ENCODE measurements around the gene H6PD.

The H6PD gene

DNA sequence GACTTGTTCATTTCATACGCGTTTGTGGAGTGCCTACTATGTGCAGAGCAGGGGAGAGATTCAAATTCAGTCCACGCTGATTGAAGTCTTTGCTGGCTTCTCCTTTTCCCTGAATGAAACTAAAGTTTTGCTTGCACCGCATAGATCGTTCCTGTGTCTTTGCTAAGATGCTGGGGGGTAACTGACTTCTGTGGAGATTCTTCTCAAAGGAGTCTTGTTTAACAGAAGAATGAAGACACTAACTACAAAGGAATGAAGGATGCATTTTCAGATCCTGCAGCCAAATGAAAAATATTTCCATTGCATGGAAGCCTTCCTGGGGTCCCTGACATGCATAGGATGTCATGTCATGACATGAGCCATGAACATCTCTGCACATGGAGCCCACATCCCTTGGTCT lies 26.9 kb upstream of the H6PD start:
- no peak for TF ChIP-seq TEAD4 (IDR thresholded peaks at IDR 0.05)
- TF ChIP-seq, protein P1, sequence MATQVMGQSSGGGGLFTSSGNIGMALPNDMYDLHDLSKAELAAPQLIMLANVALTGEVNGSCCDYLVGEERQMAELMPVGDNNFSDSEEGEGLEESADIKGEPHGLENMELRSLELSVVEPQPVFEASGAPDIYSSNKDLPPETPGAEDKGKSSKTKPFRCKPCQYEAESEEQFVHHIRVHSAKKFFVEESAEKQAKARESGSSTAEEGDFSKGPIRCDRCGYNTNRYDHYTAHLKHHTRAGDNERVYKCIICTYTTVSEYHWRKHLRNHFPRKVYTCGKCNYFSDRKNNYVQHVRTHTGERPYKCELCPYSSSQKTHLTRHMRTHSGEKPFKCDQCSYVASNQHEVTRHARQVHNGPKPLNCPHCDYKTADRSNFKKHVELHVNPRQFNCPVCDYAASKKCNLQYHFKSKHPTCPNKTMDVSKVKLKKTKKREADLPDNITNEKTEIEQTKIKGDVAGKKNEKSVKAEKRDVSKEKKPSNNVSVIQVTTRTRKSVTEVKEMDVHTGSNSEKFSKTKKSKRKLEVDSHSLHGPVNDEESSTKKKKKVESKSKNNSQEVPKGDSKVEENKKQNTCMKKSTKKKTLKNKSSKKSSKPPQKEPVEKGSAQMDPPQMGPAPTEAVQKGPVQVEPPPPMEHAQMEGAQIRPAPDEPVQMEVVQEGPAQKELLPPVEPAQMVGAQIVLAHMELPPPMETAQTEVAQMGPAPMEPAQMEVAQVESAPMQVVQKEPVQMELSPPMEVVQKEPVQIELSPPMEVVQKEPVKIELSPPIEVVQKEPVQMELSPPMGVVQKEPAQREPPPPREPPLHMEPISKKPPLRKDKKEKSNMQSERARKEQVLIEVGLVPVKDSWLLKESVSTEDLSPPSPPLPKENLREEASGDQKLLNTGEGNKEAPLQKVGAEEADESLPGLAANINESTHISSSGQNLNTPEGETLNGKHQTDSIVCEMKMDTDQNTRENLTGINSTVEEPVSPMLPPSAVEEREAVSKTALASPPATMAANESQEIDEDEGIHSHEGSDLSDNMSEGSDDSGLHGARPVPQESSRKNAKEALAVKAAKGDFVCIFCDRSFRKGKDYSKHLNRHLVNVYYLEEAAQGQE (IDR thresholded peaks at IDR 0.05; ENCODE audit: low read depth) = no peak
- TF ChIP-seq, protein P2, sequence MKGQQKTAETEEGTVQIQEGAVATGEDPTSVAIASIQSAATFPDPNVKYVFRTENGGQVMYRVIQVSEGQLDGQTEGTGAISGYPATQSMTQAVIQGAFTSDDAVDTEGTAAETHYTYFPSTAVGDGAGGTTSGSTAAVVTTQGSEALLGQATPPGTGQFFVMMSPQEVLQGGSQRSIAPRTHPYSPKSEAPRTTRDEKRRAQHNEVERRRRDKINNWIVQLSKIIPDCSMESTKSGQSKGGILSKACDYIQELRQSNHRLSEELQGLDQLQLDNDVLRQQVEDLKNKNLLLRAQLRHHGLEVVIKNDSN (IDR thresholded peaks at IDR 0.05) = no peak
- TF ChIP-seq EP300 (IDR thresholded peaks at IDR 0.05; ENCODE audit: borderline replicate concordance) = no peak
- no peak for TF ChIP-seq FOXM1 (IDR thresholded peaks at IDR 0.05; ENCODE audit: borderline replicate concordance, low read depth)
- TF ChIP-seq TCF12 (IDR thresholded peaks at IDR 0.05; ENCODE audit: low read depth) = no peak
- TF ChIP-seq, protein P3, sequence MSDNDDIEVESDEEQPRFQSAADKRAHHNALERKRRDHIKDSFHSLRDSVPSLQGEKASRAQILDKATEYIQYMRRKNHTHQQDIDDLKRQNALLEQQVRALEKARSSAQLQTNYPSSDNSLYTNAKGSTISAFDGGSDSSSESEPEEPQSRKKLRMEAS (IDR thresholded peaks at IDR 0.05) = no peak
- no peak for TF ChIP-seq CEBPB (IDR thresholded peaks at IDR 0.05)
- no peak for TF ChIP-seq YY1 (IDR thresholded peaks at IDR 0.05; ENCODE audit: low read depth)
- no peak for TF ChIP-seq ZBTB7A (IDR thresholded peaks at IDR 0.05; ENCODE audit: low read depth)
- TF ChIP-seq CREB1 (IDR thresholded peaks at IDR 0.05; ENCODE audit: low read depth) = no peak

DNA sequence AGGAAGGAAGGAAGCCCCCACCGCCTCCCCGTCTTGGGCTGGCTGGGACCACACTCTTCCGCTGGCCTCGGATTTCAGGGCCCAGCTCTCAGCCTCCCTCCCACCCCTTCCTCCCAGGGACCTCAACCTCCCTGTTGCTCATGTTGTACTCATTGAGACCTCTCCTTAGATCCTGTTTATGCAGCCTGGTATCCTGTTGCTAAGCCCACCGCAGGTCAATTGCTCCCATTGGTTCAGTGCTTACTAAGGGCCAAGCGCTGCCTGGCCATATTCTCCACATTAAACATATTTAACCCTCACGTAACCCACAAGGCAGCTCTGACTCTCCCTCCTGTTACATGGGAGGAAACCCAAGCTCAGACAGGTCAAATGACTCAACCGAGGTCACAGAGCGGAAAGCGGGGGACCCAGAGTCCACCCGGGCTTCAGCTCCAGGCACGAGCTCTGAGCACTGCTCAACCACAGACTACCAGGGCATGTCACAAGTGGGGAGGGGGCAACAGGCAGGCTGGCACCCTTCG lies 23.2 kb upstream of the H6PD start:
- no peak for TF ChIP-seq ZBTB7A (IDR thresholded peaks at IDR 0.05; ENCODE audit: low read depth)
- TF ChIP-seq, protein P3 (IDR thresholded peaks at IDR 0.05) = no peak
- TF ChIP-seq, protein P2 (IDR thresholded peaks at IDR 0.05) = no peak
- no peak for TF ChIP-seq CEBPB (IDR thresholded peaks at IDR 0.05)
- TF ChIP-seq, protein P1 (IDR thresholded peaks at IDR 0.05; ENCODE audit: low read depth) = no peak
- no peak for TF ChIP-seq EGR1 (IDR thresholded peaks at IDR 0.05)

DNA sequence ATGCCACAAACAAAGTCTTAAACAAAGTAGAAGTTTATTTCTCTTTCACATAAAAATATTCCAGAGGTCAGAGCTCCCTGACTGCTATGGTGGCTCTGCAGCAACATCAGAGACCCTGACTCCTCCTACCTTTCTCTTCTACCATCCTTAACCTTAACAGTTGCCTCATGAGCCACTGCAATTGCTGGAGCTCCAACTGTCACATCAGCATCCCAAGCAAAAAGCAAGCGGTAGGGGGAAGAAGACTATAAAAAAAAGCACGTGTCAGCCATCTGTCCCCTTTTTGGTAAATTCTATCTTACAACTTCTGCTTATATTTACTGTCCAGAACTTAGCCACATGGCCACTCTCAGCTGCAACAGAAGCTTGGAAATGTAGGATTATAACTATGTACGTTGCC lies 21.8 kb upstream of the H6PD start:
- no peak for TF ChIP-seq CREB1 (IDR thresholded peaks at IDR 0.05; ENCODE audit: low read depth)
- TF ChIP-seq CEBPB (IDR thresholded peaks at IDR 0.05) = no peak
- no peak for TF ChIP-seq FOXM1 (IDR thresholded peaks at IDR 0.05; ENCODE audit: borderline replicate concordance, low read depth)
- no peak for TF ChIP-seq ZBTB7A (IDR thresholded peaks at IDR 0.05; ENCODE audit: low read depth)
- no peak for TF ChIP-seq RAD21 (IDR thresholded peaks at IDR 0.05; ENCODE audit: low read depth)
- TF ChIP-seq EGR1 (IDR thresholded peaks at IDR 0.05) = no peak
- TF ChIP-seq, protein P3 (IDR thresholded peaks at IDR 0.05) = no peak
- TF ChIP-seq TCF12 (IDR thresholded peaks at IDR 0.05; ENCODE audit: low read depth) = no peak
- TF ChIP-seq YY1 (IDR thresholded peaks at IDR 0.05; ENCODE audit: low read depth) = no peak

DNA sequence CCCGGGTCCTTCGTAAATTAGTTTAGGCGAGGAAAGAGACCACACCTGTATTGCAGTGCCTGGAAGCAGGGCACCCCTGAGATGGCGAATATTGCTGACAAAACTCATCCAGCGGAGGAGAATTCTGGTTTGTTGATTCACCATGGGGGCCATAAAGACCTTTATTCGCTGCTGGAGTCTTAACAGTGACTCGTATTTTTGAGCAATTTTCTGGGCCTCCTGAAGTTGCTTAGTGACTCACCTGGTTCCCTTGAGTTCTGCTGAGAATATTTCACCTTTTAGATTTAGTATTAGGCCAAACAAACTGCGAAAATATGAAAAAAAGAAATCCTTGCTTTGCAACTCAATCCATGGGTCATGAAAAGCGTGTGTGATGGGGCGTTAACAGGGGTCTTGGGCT lies 20.6 kb upstream of the H6PD start:
- no peak for TF ChIP-seq YY1 (IDR thresholded peaks at IDR 0.05; ENCODE audit: low read depth)
- TF ChIP-seq NFIC (IDR thresholded peaks at IDR 0.05) = no peak
- no peak for TF ChIP-seq TCF12 (IDR thresholded peaks at IDR 0.05; ENCODE audit: low read depth)
- TF ChIP-seq CREB1 (IDR thresholded peaks at IDR 0.05; ENCODE audit: low read depth) = no peak
- no peak for TF ChIP-seq ZBTB7A (IDR thresholded peaks at IDR 0.05; ENCODE audit: low read depth)
- no peak for TF ChIP-seq EP300 (IDR thresholded peaks at IDR 0.05; ENCODE audit: borderline replicate concordance)
- TF ChIP-seq FOXM1 (IDR thresholded peaks at IDR 0.05; ENCODE audit: borderline replicate concordance, low read depth) = no peak
- no peak for TF ChIP-seq CEBPB (IDR thresholded peaks at IDR 0.05)
- no peak for TF ChIP-seq EGR1 (IDR thresholded peaks at IDR 0.05)
- TF ChIP-seq TEAD4 (IDR thresholded peaks at IDR 0.05) = no peak
- TF ChIP-seq, protein P1 (IDR thresholded peaks at IDR 0.05; ENCODE audit: low read depth) = no peak
- TF ChIP-seq, protein P3 (IDR thresholded peaks at IDR 0.05) = no peak
- TF ChIP-seq TAF1 (IDR thresholded peaks at IDR 0.05; ENCODE audit: low read depth) = no peak
- TF ChIP-seq, protein P2 (IDR thresholded peaks at IDR 0.05) = no peak
- no peak for TF ChIP-seq RAD21 (IDR thresholded peaks at IDR 0.05; ENCODE audit: low read depth)

All from Ishikawa (cell line).